HL-60 (cell line): ENCODE results near the gene ANKS4B.
"Not testable (repeated sequence)": the region's sequence is repeated elsewhere in the genome, so short reads cannot be mapped to it uniquely, and the experiment has no call there.

ENCODE experiments used
- CTCF ChIP-seq: IDR thresholded peaks from one replicate; pipeline ENCODE4 v1.5.1; 2011; ENCODE audit warnings: low read length, control low read depth, inconsistent platforms; ENCODE audit not compliant: insufficient read depth
- GABPA ChIP-seq: IDR thresholded peaks from 2 replicates; pipeline ENCODE4 v1.6.1; 2012; ENCODE audit warnings: low read depth
- POLR2AphosphoS5 ChIP-seq: IDR thresholded peaks from 2 replicates; pipeline ENCODE4 v1.6.1; 2012; ENCODE audit warnings: low read depth
- REST ChIP-seq: IDR thresholded peaks from 2 replicates; pipeline ENCODE4 v1.6.1; 2012; ENCODE audit warnings: low read depth; ENCODE audit not compliant: insufficient replicate concordance
- SPI1 ChIP-seq: IDR thresholded peaks from 2 replicates; pipeline ENCODE4 v1.6.1; 2012; ENCODE audit warnings: low read depth, mild to moderate bottlenecking, borderline replicate concordance

- not testable (repeated sequence) for TF ChIP-seq CTCF, POLR2AphosphoS5, GABPA, SPI1, REST
Measured at GRCh38 chr16:21248179-21248578, 14.7 kb downstream of the ANKS4B start.
